Neural progenitor cell (in vitro differentiated cells): ENCODE measurements around the gene SLC22A5. TPM values are rescaled to one million over a fixed set of nuclear protein-coding genes. Genes with fewer than 3 reads are reported as not detected.

Experiments used
- DNase-seq: peaks from one replicate; pipeline ENCODE4 v3.0.0-alpha.2; 2016; ENCODE audit warnings: low spot score
- H2AFZ ChIP-seq: fragments of 200-600 bp; sonication (generic); replicated peaks from 2 replicates; pipeline ENCODE4 v1.6.1; 2016; ENCODE audit warnings: antibody characterized with exemption
- H3F3A ChIP-seq: fragments of 200-600 bp; sonication (generic); 2 replicates; pipeline ENCODE4 v1.6.1; 2016; ENCODE audit warnings: antibody characterized with exemption, low read depth
- H3K27ac ChIP-seq: fragments of 200-600 bp; sonication (generic); 2 replicates; pipeline ENCODE4 v1.5.1; 2016; ENCODE audit warnings: mild to moderate bottlenecking
- H3K27me3 ChIP-seq: fragments of 200-600 bp; sonication (generic); 2 replicates; pipeline ENCODE4 v1.6.1; 2016; ENCODE audit warnings: mild to moderate bottlenecking, moderate library complexity
- H3K36me3 ChIP-seq: fragments of 200-600 bp; sonication (generic); 2 replicates; pipeline ENCODE4 v1.5.1; 2016
- H3K4me1 ChIP-seq: fragments of 200-600 bp; sonication (generic); 2 replicates; pipeline ENCODE4 v1.6.1; 2016; ENCODE audit warnings: mixed run types
- H3K4me2 ChIP-seq: fragments of 200-600 bp; sonication (generic); 2 replicates; pipeline ENCODE4 v1.6.1; 2016
- H3K4me3 ChIP-seq: fragments of 200-600 bp; sonication (generic); 2 replicates; pipeline ENCODE4 v1.5.1; 2016
- H3K79me2 ChIP-seq: fragments of 200-600 bp; sonication (generic); 2 replicates; pipeline ENCODE4 v1.6.1; 2016; ENCODE audit warnings: low read depth
- H3K9ac ChIP-seq: fragments of 200-600 bp; sonication (generic); 2 replicates; pipeline ENCODE4 v1.6.1; 2016
- H3K9me3 ChIP-seq: fragments of 200-600 bp; sonication (generic); 2 replicates; pipeline ENCODE4 v1.5.1; 2016; ENCODE audit warnings: low read depth
- H4K20me1 ChIP-seq: fragments of 200-600 bp; sonication (generic); 2 replicates; pipeline ENCODE4 v1.6.1; 2016; ENCODE audit warnings: low read depth
- H3K27ac Mint-ChIP-seq: 3 replicates; pipeline ENCODE4 v1.8.0; 2021; ENCODE audit warnings: mixed read lengths
- H3K27me3 Mint-ChIP-seq: 2 replicates; pipeline ENCODE4 v1.8.0; 2022; ENCODE audit warnings: low read depth, mild to moderate bottlenecking, inconsistent platforms, moderate library complexity, mixed read lengths; ENCODE audit not compliant: insufficient read depth
- H3K36me3 Mint-ChIP-seq: 3 replicates; pipeline ENCODE4 v1.8.0; 2021; ENCODE audit warnings: mixed read lengths
- H3K4me1 Mint-ChIP-seq: 3 replicates; pipeline ENCODE4 v1.8.0; 2021; ENCODE audit warnings: mixed read lengths
- H3K4me3 Mint-ChIP-seq: 3 replicates; pipeline ENCODE4 v1.8.0; 2021; ENCODE audit warnings: mild to moderate bottlenecking, moderate library complexity, mixed read lengths
- H3K9me3 Mint-ChIP-seq: 3 replicates; pipeline ENCODE4 v1.8.0; 2020; ENCODE audit warnings: mixed read lengths
- CTCF ChIP-seq: fragments of 200-600 bp; sonication (generic); IDR thresholded peaks from 2 replicates; pipeline ENCODE4 v1.5.1; 2017; ENCODE audit warnings: antibody characterized with exemption, mild to moderate bottlenecking
- EZH2 ChIP-seq: fragments of 200-600 bp; sonication (generic); IDR thresholded peaks from 2 replicates; pipeline ENCODE4 v1.6.1; 2017; ENCODE audit warnings: antibody characterized with exemption, mild to moderate bottlenecking, moderate library complexity
- EZH2phosphoT487 ChIP-seq: fragments of 200-600 bp; sonication (generic); IDR thresholded peaks from 2 replicates; pipeline ENCODE4 v1.6.1; 2017; ENCODE audit warnings: antibody characterized with exemption
- total RNA-seq: library from RNA; depleted of rRNA; stranded (reverse); fragments of >200 nt; gene quantifications from 2 replicates; pipeline ENCODE4 v1.2.3, GENCODE V29; 2015; ENCODE audit warnings: low replicate concordance

The SLC22A5 gene
- total RNA-seq, 1 donor from 2014 or later: 3.1 TPM

- Histone ChIP-seq H3F3A (peaks cover 9% of the 10 kb centered on the region), H2AFZ (peak overlapping the region; percentile 100), H3K27ac (no peak overlapping the region), H3K4me2 (peak overlapping the region; percentile 92), H3K27me3 (peaks cover 37% of the 10 kb centered on the region), H3K79me2 (no peaks in the 10 kb centered on the region), H4K20me1 (no peaks in the 10 kb centered on the region), H3K4me3 (peak overlapping the region; percentile 64), H3K36me3 (no peaks in the 10 kb centered on the region), H3K4me1 (peaks cover 11% of the 10 kb centered on the region), H3K9ac (no peak overlapping the region), H3K9me3 (no peaks in the 10 kb centered on the region)
- Mint-ChIP-seq H3K36me3 (no peaks in the 10 kb centered on the region), H3K27me3 (peaks cover 4% of the 10 kb centered on the region), H3K9me3 (no peaks in the 10 kb centered on the region), H3K4me1 (peaks cover 8% of the 10 kb centered on the region), H3K27ac (no peak overlapping the region), H3K4me3 (peak overlapping the region; percentile 80)
- no peak for TF ChIP-seq EZH2
- TF ChIP-seq EZH2phosphoT487: no peak
- no peak for TF ChIP-seq CTCF
- no peak for DNase-seq
These were observed 866 bp downstream of the SLC22A5 start for GRCh38 chr5:132370181-132370970.

GRCh38 chr5:132370971-132371602 lies 1.6 kb downstream of the SLC22A5 start:
- H3K79me2 ChIP-seq: no peaks in the 10 kb centered on the region
- Mint-ChIP-seq H3K4me3 (peak overlapping the region; percentile 80), H3K27me3 (peaks cover 4% of the 10 kb centered on the region), H3K36me3 (no peaks in the 10 kb centered on the region), H3K4me1 (peaks cover 8% of the 10 kb centered on the region), H3K27ac (no peak overlapping the region), H3K9me3 (no peaks in the 10 kb centered on the region)
- H3K4me2 ChIP-seq: no peak overlapping the region
- no peak for TF ChIP-seq CTCF
- peaks cover 9% of the 10 kb centered on the region for H3F3A ChIP-seq
- no peak overlapping the region for H2AFZ ChIP-seq
- no peaks in the 10 kb centered on the region for H3K36me3 ChIP-seq
- no peak overlapping the region for H3K9ac ChIP-seq
- no peaks in the 10 kb centered on the region for H3K9me3 ChIP-seq
- peaks cover 37% of the 10 kb centered on the region for H3K27me3 ChIP-seq
- no peak overlapping the region for H3K4me3 ChIP-seq
- no peaks in the 10 kb centered on the region for H4K20me1 ChIP-seq
- peaks cover 11% of the 10 kb centered on the region for H3K4me1 ChIP-seq
- H3K27ac ChIP-seq: no peak overlapping the region
- no peak for DNase-seq

- peaks cover 8% of the 10 kb centered on the region for H3K4me1 Mint-ChIP-seq
- no peak overlapping the region for H3K9ac ChIP-seq
- no peak for TF ChIP-seq EZH2phosphoT487
- TF ChIP-seq EZH2: no peak
- no peak for TF ChIP-seq CTCF
These were observed 2.1 kb downstream of the SLC22A5 start for GRCh38 chr5:132371603-132371994.

More at GRCh38 chr5:132371603-132371994, 2.1 kb downstream of the SLC22A5 start:
- Histone ChIP-seq H3K27ac (no peak overlapping the region), H3K4me2 (no peak overlapping the region), H4K20me1 (no peaks in the 10 kb centered on the region), H3K79me2 (no peaks in the 10 kb centered on the region), H3K9me3 (no peaks in the 10 kb centered on the region), H2AFZ (no peak overlapping the region), H3K36me3 (no peaks in the 10 kb centered on the region), H3K4me3 (no peak overlapping the region), H3K4me1 (peaks cover 11% of the 10 kb centered on the region), H3F3A (peaks cover 9% of the 10 kb centered on the region), H3K27me3 (peaks cover 37% of the 10 kb centered on the region)
- Mint-ChIP-seq H3K27ac (no peak overlapping the region), H3K27me3 (peaks cover 4% of the 10 kb centered on the region), H3K9me3 (no peaks in the 10 kb centered on the region), H3K36me3 (no peaks in the 10 kb centered on the region), H3K4me3 (no peak overlapping the region)
- DNase-seq: no peak
